Suppressor macrophage treated with lipopolysaccharide for 1 hour (primary cell): ENCODE data around the gene PNN.
"Not testable (repeated sequence)": the region's sequence is repeated elsewhere in the genome, so short reads cannot be mapped to it uniquely, and the experiment has no call there.

Experiments used
- DNase-seq, 3 donors: peaks; one replicate each; pipeline ENCODE4 v3.0.0-alpha.2; 2020 to 2022

PNN gene

GRCh38 chr14:39181693-39182047, 6.6 kb downstream of the PNN start:
- no peak for DNase-seq

- DNase-seq, result no peak
Measured at GRCh38 chr14:39182770-39183684, 8.0 kb downstream of the PNN start.

GRCh38 chr14:39183685-39184003, 8.6 kb downstream of the PNN start:
- not testable (repeated sequence) for DNase-seq

DNA sequence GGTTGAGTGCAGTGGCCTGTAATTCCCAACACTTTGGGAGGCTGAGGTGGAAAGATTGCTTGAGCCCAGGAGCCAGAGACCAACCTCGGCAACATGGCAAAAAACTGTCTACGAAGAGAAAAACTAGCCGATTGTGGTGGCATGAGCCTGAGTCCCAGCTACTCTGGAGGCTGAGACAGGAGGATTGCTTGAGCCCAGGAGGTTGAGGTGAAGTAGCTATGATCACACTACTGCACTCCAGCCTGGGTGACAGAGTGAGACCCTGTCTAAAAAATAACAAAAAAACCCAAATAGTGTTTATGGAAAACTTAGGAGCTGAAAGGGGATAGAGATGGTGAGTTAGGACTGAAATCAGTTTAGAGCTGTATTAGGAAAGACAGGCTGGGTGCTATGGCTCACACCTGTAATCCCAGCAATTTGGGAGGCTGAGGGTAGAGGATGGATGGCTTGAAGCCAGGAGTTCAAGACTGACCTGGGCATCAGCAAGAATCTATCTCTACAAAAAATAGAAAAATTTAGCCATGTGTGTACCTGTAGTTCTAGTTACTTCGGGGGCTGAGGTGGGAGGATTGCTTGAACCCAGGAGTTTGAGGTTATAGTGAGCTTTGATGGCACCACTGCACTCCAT, 9.7 kb downstream of the PNN start:
- DNase-seq, result no peak

DNA sequence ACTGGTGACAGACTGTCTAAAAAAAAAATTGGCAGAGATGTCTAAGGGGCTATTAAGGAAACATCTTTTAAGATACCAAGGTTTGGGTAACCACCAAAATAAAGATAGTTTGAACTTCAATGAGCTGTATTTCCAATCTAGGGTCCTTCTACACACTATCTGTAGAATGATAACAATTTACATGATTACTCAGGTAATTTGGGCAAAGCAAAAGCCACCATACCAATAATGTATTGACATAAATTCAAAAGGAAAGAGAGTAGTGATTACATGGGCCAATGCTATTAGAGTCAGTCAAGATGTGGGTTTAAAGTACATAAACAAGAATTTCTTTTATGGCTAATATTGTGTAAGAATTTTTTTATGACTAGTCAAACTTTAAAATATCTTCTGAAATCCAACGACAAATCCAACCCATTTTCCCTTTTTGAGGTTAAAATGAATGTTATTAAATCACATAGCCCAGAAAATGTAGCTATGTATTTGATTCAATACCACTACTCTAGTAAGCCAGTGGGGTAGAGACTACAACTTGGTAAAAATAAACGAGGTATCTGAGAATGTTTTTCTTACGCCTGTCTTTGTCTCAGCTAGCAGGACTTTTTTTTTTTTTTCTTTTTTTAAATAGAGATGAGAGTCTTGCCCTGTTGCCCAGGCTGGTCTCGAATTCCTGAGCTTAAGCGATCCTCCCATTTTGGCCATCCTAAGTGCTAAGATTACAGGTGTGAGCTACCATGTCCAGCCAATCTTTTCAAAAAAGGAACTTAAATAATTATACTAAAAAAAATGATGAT, 10.4 kb downstream of the PNN start:
- no peak for DNase-seq

DNA sequence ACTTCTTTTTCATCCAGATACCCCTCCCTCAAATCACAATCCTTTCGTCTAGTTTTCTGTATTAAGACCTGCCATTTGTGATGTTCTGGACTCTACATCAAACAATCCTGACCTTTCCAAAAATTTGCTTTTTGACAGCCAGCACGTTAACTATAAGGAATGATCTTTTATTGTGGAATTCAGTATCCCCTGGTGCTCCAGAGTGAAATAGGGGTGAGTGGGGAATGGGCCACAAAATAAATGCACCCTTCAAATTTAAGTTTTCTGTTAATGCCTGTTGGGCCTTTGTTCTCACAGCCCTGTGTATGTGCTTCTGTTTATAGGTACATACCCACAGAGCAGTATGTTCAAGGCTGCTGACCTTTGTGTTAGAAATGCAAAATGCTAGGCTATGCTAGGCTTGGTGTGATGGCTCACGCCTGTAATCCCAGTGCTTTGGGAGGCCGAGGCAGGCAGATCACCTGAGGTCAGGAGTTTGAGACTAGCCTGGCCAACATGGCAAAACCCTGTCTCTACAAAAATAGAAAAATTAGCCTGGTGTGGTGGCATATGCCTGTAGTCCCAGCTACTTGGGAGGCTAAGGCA, 12.0 kb downstream of the PNN start:
- DNase-seq, result no peak

DNA sequence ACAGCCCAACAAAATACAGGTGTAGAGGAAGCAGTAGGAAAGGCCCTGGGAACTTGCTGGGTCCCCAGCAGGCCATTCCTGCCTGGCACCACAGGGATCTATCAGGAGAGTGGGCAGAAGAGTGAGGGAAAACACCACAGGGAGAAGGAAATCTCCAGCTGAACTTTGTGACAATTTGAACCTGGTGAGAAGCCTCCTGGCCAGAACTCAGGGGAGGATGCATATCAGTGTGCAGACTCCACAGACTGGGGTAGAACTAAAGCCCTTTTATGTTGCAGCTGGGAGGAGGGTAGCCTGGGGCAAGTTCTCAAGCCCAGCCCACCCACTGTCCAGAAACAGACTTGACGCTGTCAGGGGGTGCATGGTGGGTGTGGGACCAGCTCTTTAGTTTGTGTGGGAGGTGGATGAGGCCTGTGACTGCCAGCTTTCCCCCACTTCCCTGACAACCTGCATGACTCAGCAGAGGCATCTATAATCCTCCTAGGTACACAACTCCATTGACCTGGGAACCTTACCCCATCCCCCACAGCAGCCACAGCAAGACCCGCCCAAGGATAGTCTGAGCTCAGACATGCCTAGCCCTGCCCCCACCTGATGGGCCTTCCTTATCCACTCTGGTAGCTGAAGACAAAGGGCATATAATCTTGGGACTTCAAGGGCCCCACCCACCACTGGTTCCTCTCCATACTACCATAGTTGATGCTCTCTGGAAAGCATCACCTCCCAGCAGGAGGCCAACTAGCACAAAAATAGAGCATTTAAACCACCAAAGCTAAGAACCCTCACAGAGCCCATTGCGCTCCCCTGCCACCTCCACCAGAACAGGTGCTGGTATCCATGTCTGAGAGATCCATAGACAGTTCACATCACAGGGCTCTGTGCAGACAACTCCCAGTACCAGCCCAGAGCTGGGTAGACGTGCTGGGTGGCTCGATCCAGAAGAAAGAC, 28.9 kb downstream of the PNN start:
- DNase-seq, result no peak

- DNase-seq, result not testable (repeated sequence)
Measured at GRCh38 chr14:39207430-39207829, 32.4 kb downstream of the PNN start.

DNA sequence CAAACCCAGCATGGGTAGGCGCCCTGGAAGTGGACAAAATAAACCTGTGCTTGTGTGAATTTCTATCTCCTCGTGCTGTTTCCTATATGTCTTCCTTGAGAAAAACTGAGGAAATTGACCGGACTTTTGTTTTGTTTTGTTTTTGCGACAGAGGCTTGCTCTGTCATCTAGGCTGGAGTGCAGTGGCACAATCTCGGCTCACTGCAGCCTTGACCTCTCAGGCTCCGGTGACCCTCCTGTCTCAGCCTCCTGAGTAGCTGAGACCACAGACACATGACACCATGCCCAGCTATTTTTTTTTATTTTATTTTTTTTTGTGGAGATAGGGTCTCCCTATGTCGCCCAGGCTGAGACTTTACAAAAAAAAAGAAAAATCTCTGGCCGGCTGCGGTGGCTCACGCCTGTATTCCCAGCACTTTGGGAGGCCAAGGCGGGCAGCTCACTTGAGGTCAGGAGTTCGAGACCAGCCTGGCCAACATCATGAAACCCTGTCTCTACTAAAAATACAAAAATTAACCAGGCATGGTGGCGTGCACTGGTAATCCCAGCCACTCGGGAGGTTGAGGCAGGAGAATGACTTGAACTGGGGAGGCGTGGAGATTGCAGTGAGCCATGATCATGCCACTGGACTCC, 36.2 kb downstream of the PNN start:
- DNase-seq, result no peak

DNA sequence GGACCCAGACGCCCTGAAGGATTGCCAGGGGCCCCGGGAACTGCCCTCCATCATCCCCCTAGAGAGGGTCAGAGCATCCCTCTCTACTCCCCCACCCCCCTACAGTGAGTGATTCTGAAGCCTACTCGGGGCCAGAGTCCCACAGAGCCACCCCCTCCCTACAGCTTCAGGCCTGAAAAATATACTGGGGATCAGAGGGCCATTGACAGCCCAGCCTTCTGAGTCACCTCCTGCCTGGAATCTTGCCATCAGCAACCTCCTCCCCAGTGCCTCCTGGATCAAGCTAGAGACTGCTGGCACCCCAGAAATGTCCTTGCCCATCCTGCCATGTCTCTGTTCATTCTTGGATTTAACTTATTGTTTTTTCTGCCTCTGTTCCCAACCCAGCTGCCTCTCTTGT, 37.0 kb downstream of the PNN start:
- DNase-seq, result no peak

DNA sequence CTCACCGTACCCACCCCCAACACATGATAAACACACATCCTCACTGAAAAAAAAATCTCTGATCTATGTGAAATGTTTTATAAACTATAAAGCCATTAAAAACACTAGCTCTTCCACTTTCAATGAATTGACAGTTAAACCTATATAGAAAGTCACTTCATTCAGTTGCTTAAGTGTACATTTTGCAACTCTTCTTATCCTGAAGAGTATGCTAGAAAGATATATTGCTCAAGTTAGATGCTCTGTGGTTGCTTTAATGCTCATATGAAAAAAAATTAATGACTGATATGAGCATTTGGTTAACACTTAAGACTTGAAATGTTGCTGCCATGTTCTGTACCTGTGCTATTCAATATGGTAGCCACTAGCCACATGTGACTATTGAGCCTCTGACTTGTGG, 37.6 kb downstream of the PNN start:
- DNase-seq, result no peak

DNA sequence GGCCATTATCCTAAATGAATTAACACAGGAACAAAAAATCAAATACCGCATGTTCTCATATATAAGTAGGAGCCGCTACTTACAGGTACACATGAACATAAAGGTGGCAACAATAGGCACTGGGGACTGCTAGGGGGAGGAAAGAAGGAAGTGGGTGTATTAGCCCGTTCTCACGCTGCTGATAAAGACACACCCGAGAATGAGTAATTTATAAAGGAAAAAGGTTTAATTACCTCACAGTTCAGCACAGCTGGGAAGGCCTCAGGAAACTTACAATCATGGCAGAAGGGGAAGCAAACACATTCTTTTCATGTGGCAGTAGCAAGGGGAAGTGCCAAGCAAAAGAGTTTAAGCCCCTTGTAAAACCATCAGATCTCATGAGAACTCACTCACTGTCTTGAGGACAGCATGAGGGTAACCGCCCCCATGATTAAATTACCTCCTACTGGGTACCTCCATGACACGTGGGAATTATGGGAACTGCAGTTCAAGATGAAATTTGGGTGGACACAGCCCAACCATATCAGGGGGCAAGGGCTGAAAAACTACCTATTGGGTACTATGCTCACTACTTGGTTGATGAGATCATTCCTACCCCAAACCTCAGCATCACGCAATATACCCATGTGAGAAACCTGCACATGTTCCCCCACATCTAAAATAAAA, 42.3 kb downstream of the PNN start:
- DNase-seq, result no peak

DNA sequence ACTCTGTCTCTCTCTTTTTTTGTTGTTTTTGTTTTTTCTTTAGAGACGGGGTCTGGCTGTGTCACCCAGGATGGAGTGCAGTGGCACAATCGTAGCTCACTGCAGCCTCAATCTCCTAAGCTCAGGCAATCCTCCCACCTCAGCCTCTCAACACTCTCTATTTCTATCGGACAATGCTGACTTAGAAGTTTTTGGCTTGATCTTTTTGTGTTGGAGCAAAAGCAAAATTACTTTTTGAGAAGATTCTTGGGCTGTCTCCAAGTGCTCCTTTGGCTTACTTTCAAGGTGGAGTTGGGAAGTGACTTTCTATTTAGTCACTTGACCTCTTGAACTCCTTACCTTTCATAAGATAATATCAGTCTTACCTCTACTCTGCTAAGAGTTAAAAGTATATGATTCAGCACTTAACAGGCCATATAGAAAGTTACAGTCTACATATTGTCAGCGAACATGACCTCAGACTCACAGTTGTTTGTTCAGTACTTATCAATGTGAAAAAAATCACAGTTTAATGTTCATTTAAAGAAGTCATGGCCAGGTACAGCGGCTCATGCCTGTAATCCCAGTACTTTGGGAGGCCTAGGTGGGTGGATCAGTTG, 43.2 kb downstream of the PNN start:
- DNase-seq, result no peak

DNA sequence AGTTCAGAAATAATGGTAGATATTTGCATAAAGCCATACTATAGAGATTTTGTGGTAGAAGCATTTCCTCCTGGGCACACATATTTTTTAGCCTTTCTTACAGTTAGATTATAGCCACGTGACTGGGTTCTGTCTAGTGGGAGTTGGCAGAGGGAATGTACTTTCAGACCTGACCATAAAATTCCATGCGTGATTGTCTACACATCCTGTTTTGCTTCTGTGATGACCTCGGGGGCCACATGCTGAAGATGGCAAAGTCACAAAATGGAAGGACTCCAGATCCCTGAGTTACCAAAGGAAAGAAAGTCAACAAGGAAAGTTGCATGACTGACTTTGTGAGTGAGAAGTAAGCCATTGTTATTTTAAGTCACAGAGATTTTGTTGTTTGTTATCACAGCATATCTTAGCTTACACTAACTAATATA, 44.0 kb downstream of the PNN start:
- DNase-seq, result no peak

GRCh38 chr14:39220473-39220872, 45.4 kb downstream of the PNN start:
- DNase-seq, result not testable (repeated sequence)

GRCh38 chr14:39228044-39228443, 53.0 kb downstream of the PNN start:
- no peak for DNase-seq

DNA sequence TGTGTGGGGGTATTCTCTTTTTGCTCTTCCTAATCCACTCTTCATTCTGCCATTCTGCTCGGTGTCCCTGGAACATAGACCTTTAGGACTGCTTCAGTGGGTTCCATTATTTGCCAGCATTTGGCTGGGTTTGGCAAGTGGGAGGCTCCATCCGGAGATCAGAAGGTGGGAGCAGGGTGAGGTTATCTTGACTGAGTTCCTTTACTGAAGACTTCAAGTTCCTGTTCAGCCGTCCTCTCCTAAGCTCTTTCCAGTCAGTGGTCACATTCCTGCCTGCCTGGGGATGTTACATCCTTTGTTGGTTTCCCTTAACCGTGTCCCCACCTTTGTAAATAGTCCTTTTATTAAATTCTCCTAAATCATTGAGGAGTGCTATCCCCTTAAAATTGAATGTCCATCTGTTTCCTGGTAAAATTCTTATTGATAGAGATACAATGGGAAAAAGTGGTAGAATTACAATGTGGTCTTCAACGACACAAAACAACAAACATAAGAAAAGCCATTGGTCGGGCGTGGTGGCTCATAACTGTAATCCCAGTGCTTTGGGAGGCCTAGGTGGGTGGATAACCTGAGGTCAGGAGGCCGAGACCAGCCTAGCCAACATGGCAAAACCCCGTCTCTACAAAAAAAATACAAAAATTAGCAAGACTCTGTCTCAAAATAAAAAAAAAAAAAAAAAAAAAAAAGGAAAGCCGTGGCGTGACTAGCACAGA, 53.6 kb downstream of the PNN start:
- DNase-seq, result peak in 1 of 3 donors; percentile 23

DNA sequence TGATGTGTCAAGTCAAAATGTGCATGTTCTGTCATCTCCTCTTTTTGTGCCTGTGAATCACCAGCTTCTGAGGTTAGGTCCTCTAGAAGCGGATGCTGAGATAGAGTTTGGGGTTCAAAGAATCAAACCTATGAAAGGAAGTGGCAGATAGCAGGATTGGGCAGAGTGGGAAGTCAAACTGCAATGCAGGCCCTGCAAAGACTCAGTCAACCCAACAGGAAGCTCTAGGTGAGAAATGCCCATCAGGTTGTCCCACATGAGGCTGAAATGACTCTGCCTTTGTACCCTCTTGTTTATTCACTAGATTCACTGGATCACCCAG, 54.1 kb downstream of the PNN start:
- peak; percentile 20 to 67 (median 65) for DNase-seq

GRCh38 chr14:39229601-39230110, 54.6 kb downstream of the PNN start:
- no peak for DNase-seq
